Mesendoderm (in vitro differentiated cells): ENCODE data around the gene TGFB2.

Source experiments
- DNase-seq: peaks from one replicate; pipeline ENCODE4 v3.0.0; 2013
- H2AK5ac ChIP-seq: 2 replicates; pipeline ENCODE4 v1.6.1; 2013; ENCODE audit warnings: low read length, inconsistent platforms
- H2BK120ac ChIP-seq: 2 replicates; pipeline ENCODE4 v1.6.1; 2013; ENCODE audit warnings: low read depth, mild to moderate bottlenecking, low read length, moderate library complexity, mixed read lengths
- H2BK15ac ChIP-seq: replicated peaks from 2 replicates; pipeline ENCODE4 v1.6.1; 2013; ENCODE audit warnings: low read depth, mild to moderate bottlenecking, moderate library complexity
- H2BK5ac ChIP-seq: 2 replicates; pipeline ENCODE4 v1.6.1; 2013; ENCODE audit warnings: low read length, inconsistent platforms
- H3K18ac ChIP-seq: 2 replicates; pipeline ENCODE4 v1.6.1; 2013; ENCODE audit warnings: mild to moderate bottlenecking, low read length, mixed read lengths
- H3K23ac ChIP-seq: one replicate; pipeline ENCODE4 v1.6.1; 2013; ENCODE audit warnings: low read length
- H3K27ac ChIP-seq: 2 replicates; pipeline ENCODE4 v1.5.1; 2013; ENCODE audit warnings: low read depth, mild to moderate bottlenecking, inconsistent platforms, low read length, moderate library complexity
- H3K27me3 ChIP-seq: 2 replicates; pipeline ENCODE4 v1.6.1; 2013; ENCODE audit warnings: low read length, control low read depth, mild to moderate bottlenecking, inconsistent platforms; ENCODE audit not compliant: insufficient read depth, poor library complexity
- H3K36me3 ChIP-seq: 2 replicates; pipeline ENCODE4 v1.6.1; 2013; ENCODE audit warnings: low read length, inconsistent platforms; ENCODE audit not compliant: control insufficient read depth, insufficient read depth
- H3K4ac ChIP-seq: one replicate; pipeline ENCODE4 v1.6.1; 2013; ENCODE audit warnings: low read depth, mild to moderate bottlenecking, low read length, moderate library complexity
- H3K4me1 ChIP-seq: 2 replicates; pipeline ENCODE4 v1.6.1; 2013; ENCODE audit warnings: low read depth, low read length, inconsistent platforms; ENCODE audit not compliant: control insufficient read depth
- H3K4me2 ChIP-seq: 2 replicates; pipeline ENCODE4 v1.6.1; 2013; ENCODE audit warnings: low read length
- H3K4me3 ChIP-seq: 2 replicates; pipeline ENCODE4 v1.5.1; 2013; ENCODE audit warnings: mild to moderate bottlenecking, low read length
- H3K56ac ChIP-seq: one replicate; pipeline ENCODE4 v1.6.1; 2013; ENCODE audit warnings: low read length
- H3K79me1 ChIP-seq: 2 replicates; pipeline ENCODE4 v1.6.1; 2013; ENCODE audit warnings: low read length, inconsistent platforms
- H3K79me2 ChIP-seq: 2 replicates; pipeline ENCODE4 v1.6.1; 2013; ENCODE audit warnings: mild to moderate bottlenecking, low read length; ENCODE audit not compliant: control insufficient read depth, insufficient read depth
- H3K9ac ChIP-seq: 2 replicates; pipeline ENCODE4 v1.6.1; 2013; ENCODE audit warnings: low read length, inconsistent platforms
- H4K5ac ChIP-seq: one replicate; pipeline ENCODE4 v1.6.1; 2013; ENCODE audit warnings: low read length
- H4K8ac ChIP-seq: one replicate; pipeline ENCODE4 v1.6.1; 2013; ENCODE audit warnings: low read depth, mild to moderate bottlenecking, control low read depth, low read length, moderate library complexity
- WGBS: extraction: QIAGEN DNeasy Blood & Tissue Kit; methylation state at CpG from one replicate; pipeline ENCODE4 v1.1.7; 2013; ENCODE audit warnings: low lambda C conversion rate, missing lambda C conversion rate; ENCODE audit not compliant: insufficient coverage; ENCODE audit errors: extremely low coverage; 5-methylcytosine and 5-hydroxymethylcytosine counted together

Gene TGFB2

DNA sequence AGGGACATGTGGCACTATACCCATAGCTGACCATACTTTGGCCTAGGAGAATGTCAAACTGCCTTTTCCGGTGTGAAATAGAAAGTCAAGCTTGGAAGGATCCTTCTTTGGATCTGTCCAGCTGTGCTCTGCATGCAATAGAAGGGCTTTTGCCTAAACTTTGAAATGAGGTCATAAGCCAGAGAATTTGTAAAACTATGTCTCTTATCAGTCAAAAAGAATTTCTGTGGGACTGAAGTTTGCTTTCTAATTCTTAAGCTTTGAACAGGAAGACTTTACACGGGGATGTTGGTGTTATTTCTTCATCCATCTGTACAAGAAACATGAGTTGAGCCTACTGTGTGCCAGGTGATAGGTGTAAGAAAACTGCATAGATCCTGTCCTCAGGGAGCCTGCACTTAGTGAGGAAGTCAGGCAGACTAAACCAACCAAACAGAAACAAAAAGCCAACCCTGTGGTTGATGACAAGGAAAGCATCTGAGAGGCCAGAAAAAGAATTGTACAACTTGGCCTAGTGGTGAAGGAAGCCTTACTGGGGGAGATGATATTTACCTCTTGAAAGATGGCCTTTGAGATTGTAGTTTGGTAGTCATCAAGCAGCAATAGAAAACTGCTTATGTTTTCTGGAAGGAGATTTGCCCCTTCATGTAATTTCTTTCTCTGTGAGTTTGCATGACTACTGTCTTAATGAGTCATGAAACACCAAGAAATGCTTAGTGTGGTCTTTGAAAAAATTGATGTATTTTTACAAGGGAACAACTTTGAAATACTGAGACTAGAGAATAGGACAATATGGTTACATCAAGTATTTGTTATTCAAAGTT is 24.8 kb downstream of the TGFB2 start:
- Histone ChIP-seq H3K79me1 (no peaks in the 10 kb centered on the region), H2AK5ac (no peak overlapping the region), H2BK120ac (no peak overlapping the region), H3K23ac (no peak overlapping the region), H3K79me2 (no peaks in the 10 kb centered on the region), H3K27ac (no peak overlapping the region), H3K9ac (no peak overlapping the region), H3K4me2 (no peak overlapping the region), H3K4me1 (no peaks in the 10 kb centered on the region), H4K8ac (no peak overlapping the region), H3K27me3 (no peaks in the 10 kb centered on the region), H4K5ac (no peak overlapping the region), H3K4ac (no peak overlapping the region), H3K18ac (no peak overlapping the region), H3K4me3 (no peak overlapping the region), H3K36me3 (no peaks in the 10 kb centered on the region), H2BK5ac (no peak overlapping the region), H2BK15ac (no peak overlapping the region), H3K56ac (no peak overlapping the region)
- no CpG with 5 or more reads among the region's 2 CpGs for WGBS
- DNase-seq: no peak

DNA sequence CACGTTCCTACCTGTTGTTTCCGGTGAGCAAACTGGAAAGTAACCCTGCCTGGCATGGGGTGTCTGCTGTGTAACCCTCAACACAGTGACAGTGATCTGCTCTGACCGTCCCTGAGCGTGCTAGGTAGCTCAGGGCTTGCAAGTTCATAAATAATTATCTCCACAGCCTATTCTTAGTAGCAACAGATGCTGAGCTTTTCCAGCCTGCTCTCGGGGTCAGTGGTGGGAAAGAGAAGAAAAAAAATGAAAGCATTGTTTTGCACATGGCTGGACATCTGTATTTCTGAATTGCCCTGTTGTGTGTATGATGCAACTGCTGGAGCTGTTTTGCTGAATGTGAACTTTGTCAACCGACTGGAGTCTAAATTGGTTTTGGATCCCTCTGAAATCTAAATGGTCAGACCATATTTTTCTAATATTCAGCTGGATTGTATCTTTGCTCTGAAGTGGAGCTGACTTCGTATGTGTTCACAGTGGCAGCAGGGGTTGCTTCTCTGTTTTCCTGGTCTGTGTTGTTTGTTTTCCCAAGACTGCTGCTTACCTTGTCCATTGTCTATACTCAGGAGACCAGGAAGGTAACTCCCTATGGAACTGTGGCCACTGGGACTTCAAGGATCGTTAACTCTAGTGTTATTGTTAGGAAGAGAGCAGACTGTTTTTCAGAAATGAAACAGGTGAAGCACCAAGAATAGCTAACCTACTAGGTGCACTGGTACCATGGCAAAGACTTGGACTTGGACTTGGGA is 27.0 kb downstream of the TGFB2 start:
- Histone ChIP-seq H4K5ac (no peak overlapping the region), H3K4me3 (no peak overlapping the region), H3K4ac (no peak overlapping the region), H2BK120ac (no peak overlapping the region), H3K18ac (no peak overlapping the region), H3K4me2 (no peak overlapping the region), H2BK15ac (no peak overlapping the region), H4K8ac (no peak overlapping the region), H3K27me3 (no peaks in the 10 kb centered on the region), H3K27ac (no peak overlapping the region), H2AK5ac (no peak overlapping the region), H3K36me3 (no peaks in the 10 kb centered on the region), H3K79me1 (no peaks in the 10 kb centered on the region), H3K56ac (no peak overlapping the region), H3K4me1 (no peaks in the 10 kb centered on the region), H3K79me2 (no peaks in the 10 kb centered on the region), H3K9ac (no peak overlapping the region), H3K23ac (no peak overlapping the region), H2BK5ac (no peak overlapping the region)
- no CpG with 5 or more reads among the region's 8 CpGs for WGBS
- DNase-seq: no peak

DNA sequence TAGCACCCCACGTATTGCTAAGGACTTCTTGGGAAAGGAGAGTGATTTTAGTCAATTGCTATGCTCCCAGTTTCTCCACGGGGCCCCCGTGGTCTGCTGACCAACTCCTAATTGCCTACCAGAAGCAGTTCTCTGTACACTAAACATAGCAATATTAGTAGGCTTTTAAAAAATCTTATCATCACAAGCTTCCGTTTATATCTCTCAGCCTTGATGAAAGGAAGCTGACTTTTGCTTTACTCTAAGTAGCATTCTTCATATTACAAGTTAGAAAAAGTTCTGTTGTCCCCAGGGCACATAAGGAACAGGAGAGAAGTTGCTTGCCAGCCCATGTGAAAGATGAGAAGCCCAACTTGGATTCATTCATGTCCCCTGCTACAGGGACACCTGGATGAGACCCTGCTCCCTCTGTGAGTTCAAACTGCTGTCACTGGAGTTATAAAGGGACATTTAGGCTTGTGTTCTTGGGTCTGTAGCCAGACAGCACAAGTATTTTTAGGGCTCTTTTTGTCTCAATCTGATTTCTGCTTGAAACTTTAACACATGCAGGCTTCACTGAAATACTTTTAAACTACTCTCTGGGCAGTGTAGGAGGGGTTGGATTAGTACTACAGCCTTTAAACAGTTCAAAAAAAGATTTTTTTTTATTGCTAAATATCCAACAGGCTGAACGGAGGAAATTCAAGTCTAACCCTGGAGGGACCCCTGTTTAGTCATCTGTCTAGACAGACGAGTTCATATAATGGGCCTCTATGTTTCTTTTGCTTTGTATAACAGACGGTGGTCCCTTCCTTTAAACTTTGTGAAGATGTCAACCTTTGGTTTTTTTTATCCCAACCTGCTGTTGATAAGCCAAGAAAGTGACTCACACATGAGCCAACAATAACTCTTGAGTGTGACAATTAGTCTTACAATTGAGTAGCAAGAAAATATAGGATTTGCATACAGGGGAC is 29.5 kb downstream of the TGFB2 start:
- H2AK5ac ChIP-seq: no peak overlapping the region
- H3K4me2 ChIP-seq: no peak overlapping the region
- H3K23ac ChIP-seq: no peak overlapping the region
- H3K79me2 ChIP-seq: no peaks in the 10 kb centered on the region
- no CpG with 5 or more reads among the region's 7 CpGs for WGBS
- no peak overlapping the region for H2BK15ac ChIP-seq
- H3K56ac ChIP-seq: no peak overlapping the region
- H3K4me1 ChIP-seq: no peaks in the 10 kb centered on the region
- H3K36me3 ChIP-seq: no peaks in the 10 kb centered on the region
- no peak overlapping the region for H3K27ac ChIP-seq
- H3K27me3 ChIP-seq: no peaks in the 10 kb centered on the region
- no peak overlapping the region for H2BK120ac ChIP-seq
- DNase-seq: no peak
- H3K9ac ChIP-seq: no peak overlapping the region
- H3K4me3 ChIP-seq: no peak overlapping the region
- H4K5ac ChIP-seq: no peak overlapping the region
- H3K4ac ChIP-seq: no peak overlapping the region
- H3K18ac ChIP-seq: no peak overlapping the region
- no peak overlapping the region for H4K8ac ChIP-seq
- no peak overlapping the region for H2BK5ac ChIP-seq
- no peaks in the 10 kb centered on the region for H3K79me1 ChIP-seq

DNA sequence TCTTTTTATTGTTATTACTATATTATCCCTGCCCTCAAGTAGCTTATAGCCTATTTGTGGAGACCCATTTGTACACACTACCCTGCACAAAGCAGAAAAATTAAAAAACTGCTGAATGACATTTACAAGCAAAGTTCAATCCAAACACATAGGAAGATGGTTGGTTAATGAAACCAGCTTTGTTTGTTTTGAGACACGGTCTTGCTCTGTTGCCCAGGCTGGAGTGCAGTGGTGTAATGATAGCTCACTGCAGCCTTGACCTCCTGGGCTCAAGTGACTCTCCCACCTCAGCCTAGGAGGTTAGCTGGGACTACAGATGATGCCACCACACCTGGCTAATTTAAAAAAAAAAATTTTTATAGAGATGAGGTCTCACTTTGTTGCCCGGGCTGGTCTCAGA is 31.6 kb downstream of the TGFB2 start:
- Histone ChIP-seq H3K4me1 (no peaks in the 10 kb centered on the region), H2BK5ac (no peak overlapping the region), H3K27ac (no peak overlapping the region), H3K4ac (no peak overlapping the region), H3K23ac (no peak overlapping the region), H3K4me2 (no peak overlapping the region), H3K79me1 (no peaks in the 10 kb centered on the region), H3K56ac (no peak overlapping the region), H3K9ac (no peak overlapping the region), H3K79me2 (no peaks in the 10 kb centered on the region), H2BK15ac (no peak overlapping the region), H2AK5ac (no peak overlapping the region), H3K18ac (no peak overlapping the region), H2BK120ac (no peak overlapping the region), H3K4me3 (no peak overlapping the region), H3K27me3 (no peaks in the 10 kb centered on the region), H4K8ac (no peak overlapping the region), H3K36me3 (no peaks in the 10 kb centered on the region), H4K5ac (no peak overlapping the region)
- no CpG with 5 or more reads among the region's 2 CpGs for WGBS
- no peak for DNase-seq

DNA sequence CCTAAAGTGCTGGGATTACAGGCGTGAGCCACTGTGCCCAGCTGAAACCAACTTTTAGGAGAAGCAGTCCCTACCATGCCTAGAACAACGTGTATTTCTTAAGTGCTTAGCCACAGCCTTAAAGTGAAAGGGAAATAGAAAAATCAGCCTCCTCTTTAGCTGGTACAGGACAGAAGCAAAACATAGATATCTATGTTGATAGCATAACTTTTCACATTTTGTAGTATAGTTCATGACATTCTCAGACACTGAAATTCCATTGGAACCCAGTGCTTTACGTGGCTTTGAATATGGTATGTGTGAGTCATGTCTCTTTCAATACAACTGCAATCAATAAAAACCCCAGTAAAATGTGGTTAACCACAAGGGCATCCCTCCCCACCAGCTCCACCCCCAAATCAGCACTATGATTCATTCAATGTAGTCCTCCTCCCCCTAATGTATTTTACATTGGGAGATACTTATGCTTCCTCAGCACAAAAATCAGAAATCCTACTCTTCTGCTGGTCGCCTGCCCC is 32.1 kb downstream of the TGFB2 start:
- H4K5ac ChIP-seq: no peak overlapping the region
- no peak overlapping the region for H3K27ac ChIP-seq
- H3K4me3 ChIP-seq: no peak overlapping the region
- H3K9ac ChIP-seq: no peak overlapping the region
- H3K4me2 ChIP-seq: no peak overlapping the region
- H2AK5ac ChIP-seq: no peak overlapping the region
- no CpG with 5 or more reads among the region's 4 CpGs for WGBS
- H3K4ac ChIP-seq: no peak overlapping the region
- no peak for DNase-seq
- H3K79me1 ChIP-seq: no peaks in the 10 kb centered on the region
- H3K27me3 ChIP-seq: no peaks in the 10 kb centered on the region
- H2BK5ac ChIP-seq: no peak overlapping the region
- no peak overlapping the region for H2BK120ac ChIP-seq
- no peaks in the 10 kb centered on the region for H3K36me3 ChIP-seq
- no peak overlapping the region for H4K8ac ChIP-seq
- H3K79me2 ChIP-seq: no peaks in the 10 kb centered on the region
- H3K4me1 ChIP-seq: no peaks in the 10 kb centered on the region
- H2BK15ac ChIP-seq: no peak overlapping the region
- H3K56ac ChIP-seq: no peak overlapping the region
- no peak overlapping the region for H3K23ac ChIP-seq
- no peak overlapping the region for H3K18ac ChIP-seq
